Astrocyte (in vitro differentiated cells and primary cell): ENCODE data around the gene SP140.
"Not testable (repeated sequence)": the region's sequence is repeated elsewhere in the genome, so short reads cannot be mapped to it uniquely, and the experiment has no call there.

Experiments
- CTCF ChIP-seq: IDR thresholded peaks from 2 replicates; pipeline ENCODE4 v1.5.1; 2011; ENCODE audit warnings: low read depth, mild to moderate bottlenecking, inconsistent platforms, low read length, moderate library complexity; ENCODE audit not compliant: insufficient read depth
- EZH2 ChIP-seq: IDR thresholded peaks from 2 replicates; pipeline ENCODE4 v1.6.1; 2012; ENCODE audit warnings: mild to moderate bottlenecking, low read length, inconsistent platforms; ENCODE audit not compliant: insufficient read depth

- not testable (repeated sequence) for TF ChIP-seq CTCF, EZH2
These were observed 39.4 kb downstream of the SP140 start for GRCh38 chr2:230264945-230265344.
